Measurements from ENCODE around the gene ZNF219.

Gene ZNF219

GRCh38 chr14:21078287-21078686 lies 20.2 kb downstream of the ZNF219 start:
- no peak overlapping the region for H3K4me2 ChIP-seq (ENCODE audit: low read depth, low read length, poor library complexity, severe bottlenecking)
- no peak overlapping the region for H3K9ac ChIP-seq (ENCODE audit: low read depth, low read length, poor library complexity, severe bottlenecking)
- H3K9me2 ChIP-seq (replicated peaks; ENCODE audit: low read depth, low read length): no peaks in the 10 kb centered on the region
- no peaks in the 10 kb centered on the region for H3K4me1 ChIP-seq (ENCODE audit: insufficient read depth, low read length, poor library complexity, severe bottlenecking)
- no peaks in the 10 kb centered on the region for H3K27me3 ChIP-seq (ENCODE audit: insufficient read depth, low read length, poor library complexity, severe bottlenecking)
- H3K36me3 ChIP-seq (ENCODE audit: insufficient read depth, low read length): no peaks in the 10 kb centered on the region
- no peaks in the 10 kb centered on the region for H3F3A ChIP-seq (ENCODE audit: low read depth)
- H3K4me3 ChIP-seq (ENCODE audit: low read length, poor library complexity, severe bottlenecking): no peak overlapping the region
- H2AFZ ChIP-seq (ENCODE audit: low read length): no peak overlapping the region
- no peaks in the 10 kb centered on the region for H3K9me3 ChIP-seq (ENCODE audit: insufficient read depth, low read depth, low read length)
- no peaks in the 10 kb centered on the region for H4K20me1 ChIP-seq (ENCODE audit: insufficient read depth, low read length, poor library complexity, severe bottlenecking)
- H3K79me2 ChIP-seq (ENCODE audit: insufficient read depth, low read length): no peaks in the 10 kb centered on the region
- no peak for TF ChIP-seq EZH2phosphoT487 (IDR thresholded peaks at IDR 0.05; ENCODE audit: borderline replicate concordance)
- TF ChIP-seq, protein P1, sequence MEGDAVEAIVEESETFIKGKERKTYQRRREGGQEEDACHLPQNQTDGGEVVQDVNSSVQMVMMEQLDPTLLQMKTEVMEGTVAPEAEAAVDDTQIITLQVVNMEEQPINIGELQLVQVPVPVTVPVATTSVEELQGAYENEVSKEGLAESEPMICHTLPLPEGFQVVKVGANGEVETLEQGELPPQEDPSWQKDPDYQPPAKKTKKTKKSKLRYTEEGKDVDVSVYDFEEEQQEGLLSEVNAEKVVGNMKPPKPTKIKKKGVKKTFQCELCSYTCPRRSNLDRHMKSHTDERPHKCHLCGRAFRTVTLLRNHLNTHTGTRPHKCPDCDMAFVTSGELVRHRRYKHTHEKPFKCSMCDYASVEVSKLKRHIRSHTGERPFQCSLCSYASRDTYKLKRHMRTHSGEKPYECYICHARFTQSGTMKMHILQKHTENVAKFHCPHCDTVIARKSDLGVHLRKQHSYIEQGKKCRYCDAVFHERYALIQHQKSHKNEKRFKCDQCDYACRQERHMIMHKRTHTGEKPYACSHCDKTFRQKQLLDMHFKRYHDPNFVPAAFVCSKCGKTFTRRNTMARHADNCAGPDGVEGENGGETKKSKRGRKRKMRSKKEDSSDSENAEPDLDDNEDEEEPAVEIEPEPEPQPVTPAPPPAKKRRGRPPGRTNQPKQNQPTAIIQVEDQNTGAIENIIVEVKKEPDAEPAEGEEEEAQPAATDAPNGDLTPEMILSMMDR (conservative IDR thresholded peaks at IDR 0.05; ENCODE audit: low read length): no peak

GRCh38 chr14:21077672-21078071 lies 20.8 kb downstream of the ZNF219 start:
- no peaks in the 10 kb centered on the region for H3K9me2 ChIP-seq (replicated peaks; ENCODE audit: low read depth, low read length)
- peaks cover 5% of the 10 kb centered on the region for H3K4me1 ChIP-seq (ENCODE audit: insufficient read depth, low read length, poor library complexity, severe bottlenecking)
- no peaks in the 10 kb centered on the region for H3K36me3 ChIP-seq (ENCODE audit: insufficient read depth, low read length)
- H4K20me1 ChIP-seq (ENCODE audit: insufficient read depth, low read length, poor library complexity, severe bottlenecking): no peaks in the 10 kb centered on the region
- H3K79me2 ChIP-seq (ENCODE audit: insufficient read depth, low read length): no peaks in the 10 kb centered on the region
- H3K27me3 ChIP-seq (ENCODE audit: insufficient read depth, low read length, poor library complexity, severe bottlenecking): no peaks in the 10 kb centered on the region
- TF ChIP-seq, protein P1 (conservative IDR thresholded peaks at IDR 0.05; ENCODE audit: low read length): no peak
- no peak for TF ChIP-seq EZH2phosphoT487 (IDR thresholded peaks at IDR 0.05; ENCODE audit: borderline replicate concordance)
- H3K4me3 ChIP-seq (ENCODE audit: low read length, poor library complexity, severe bottlenecking): no peak overlapping the region
- no peak overlapping the region for H2AFZ ChIP-seq (ENCODE audit: low read length)
- H3K9me3 ChIP-seq (ENCODE audit: insufficient read depth, low read depth, low read length): no peaks in the 10 kb centered on the region
- H3K4me2 ChIP-seq (ENCODE audit: low read depth, low read length, poor library complexity, severe bottlenecking): no peak overlapping the region
- H3F3A ChIP-seq (ENCODE audit: low read depth): no peaks in the 10 kb centered on the region
- H3K9ac ChIP-seq (ENCODE audit: low read depth, low read length, poor library complexity, severe bottlenecking): no peak overlapping the region

DNA sequence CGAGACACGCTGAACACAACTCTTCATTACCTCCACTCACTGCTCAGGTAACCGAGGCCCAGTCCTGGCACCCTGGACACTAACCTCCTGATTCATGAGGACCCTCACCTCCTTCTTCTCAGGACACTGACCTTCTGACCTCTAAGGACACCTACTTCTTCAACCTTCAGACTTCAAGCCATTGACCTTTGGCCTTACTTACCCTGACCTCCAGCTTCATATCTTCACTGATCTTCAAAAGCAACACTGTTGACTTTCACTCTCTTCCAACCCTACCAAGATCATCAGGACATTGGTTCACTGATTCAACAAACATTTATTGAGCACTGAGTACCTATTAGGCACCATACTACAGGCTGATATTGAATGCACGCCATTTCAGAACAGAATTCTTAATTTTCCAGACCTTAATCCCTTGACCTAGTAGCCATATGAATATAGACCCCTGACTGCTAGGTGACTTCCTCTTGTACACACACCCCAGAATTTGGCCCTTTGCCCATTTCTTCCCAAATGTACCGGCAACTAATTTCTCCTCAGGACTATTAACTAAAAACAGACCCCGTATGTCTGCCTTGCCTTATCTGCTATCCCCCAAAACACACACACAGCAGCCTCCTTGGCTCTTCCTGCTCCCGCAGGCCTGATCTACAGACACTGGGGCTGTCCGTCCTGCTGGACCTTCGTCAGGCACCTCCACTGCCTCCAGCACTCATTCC lies 22.6 kb downstream of the ZNF219 start:
- Histone ChIP-seq H3K4me2 (ENCODE audit: low read depth, low read length, poor library complexity, severe bottlenecking) (no peak overlapping the region), H3K9me2 (replicated peaks; ENCODE audit: low read depth, low read length) (no peaks in the 10 kb centered on the region), H3K36me3 (ENCODE audit: insufficient read depth, low read length) (no peaks in the 10 kb centered on the region)

More for the DNA sequence above, 22.6 kb downstream of the ZNF219 start:
- Histone ChIP-seq H3K27me3 (ENCODE audit: insufficient read depth, low read length, poor library complexity, severe bottlenecking) (no peaks in the 10 kb centered on the region), H3K9me3 (ENCODE audit: insufficient read depth, low read depth, low read length) (no peaks in the 10 kb centered on the region), H3K4me3 (ENCODE audit: low read length, poor library complexity, severe bottlenecking) (no peak overlapping the region), H3K9ac (ENCODE audit: low read depth, low read length, poor library complexity, severe bottlenecking) (no peak overlapping the region), H3K79me2 (ENCODE audit: insufficient read depth, low read length) (no peaks in the 10 kb centered on the region), H3K4me1 (ENCODE audit: insufficient read depth, low read length, poor library complexity, severe bottlenecking) (peaks cover 19% of the 10 kb centered on the region), H3F3A (ENCODE audit: low read depth) (no peaks in the 10 kb centered on the region), H2AFZ (ENCODE audit: low read length) (no peak overlapping the region), H4K20me1 (ENCODE audit: insufficient read depth, low read length, poor library complexity, severe bottlenecking) (no peaks in the 10 kb centered on the region)
- no peak for TF ChIP-seq EZH2phosphoT487 (IDR thresholded peaks at IDR 0.05; ENCODE audit: borderline replicate concordance)
- TF ChIP-seq, protein P1 (conservative IDR thresholded peaks at IDR 0.05; ENCODE audit: low read length): no peak

Data from Loucy (cell line).